Right lung (tissue), 5 donors: ENCODE data around the gene ANAPC7. TPM values are rescaled to one million over a fixed set of nuclear protein-coding genes. Genes with fewer than 3 reads are reported as not detected.

Experiments
- polyA plus RNA-seq, 5 donors: library from polyadenylated mRNA; unstranded; fragments of 120-200 nt; gene quantifications; one replicate each; pipeline versions ENCODE4 v1.2.1 to v1.2.3, GENCODE V29; 2013; ENCODE audit warnings: inconsistent platforms in 1 of 5, low replicate concordance in 1 of 5; ENCODE audit not compliant: insufficient read length in 5 of 5, insufficient read depth in 1 of 5

ANAPC7 gene
- polyA plus RNA-seq, 5 donors = 72.8 to 98.7 (median 86.4) TPM

Other genes starting within 250 kb of the ANAPC7 start
- gene ATP2A2, start 122.5 kb downstream of the ANAPC7 start, polyA plus RNA-seq = 100 to 1,000 TPM; 114 to 156 (median 122) TPM
- 100 to 1,000 TPM; 199 to 264 (median 220) TPM for gene ARPC3, start 46.6 kb upstream of the ANAPC7 start, polyA plus RNA-seq
- 10 to 100 TPM; 26.5 to 33.1 (median 28.4) TPM for gene GPN3, start 64.5 kb upstream of the ANAPC7 start, polyA plus RNA-seq
- gene FAM216A, start 65.1 kb upstream of the ANAPC7 start, polyA plus RNA-seq = 10 to 100 TPM; 13.4 to 21.2 (median 18.0) TPM
- gene VPS29, start 98.4 kb upstream of the ANAPC7 start, polyA plus RNA-seq = 100 to 1,000 TPM; 112 to 175 (median 143) TPM
- gene RAD9B, start 98.6 kb upstream of the ANAPC7 start, polyA plus RNA-seq = 1 to 10 TPM; 1.1 to 2.4 (median 1.4) TPM
- 10 to 100 TPM; 11.9 to 16.5 (median 14.4) TPM for gene PPTC7, start 179.6 kb upstream of the ANAPC7 start, polyA plus RNA-seq
- 10 to 100 TPM; 65.8 to 89.2 (median 76.5) TPM for gene TCTN1, start 210.4 kb upstream of the ANAPC7 start, polyA plus RNA-seq